AG10803 (cell line): ENCODE measurements around the gene TMEM140.

Experiments
- DNase-seq: peaks from one replicate; pipeline ENCODE4 v3.0.0; 2010; ENCODE audit warnings: low read depth
- H3K4me3 ChIP-seq: 2 replicates; pipeline ENCODE4 v1.5.1; 2011; ENCODE audit warnings: mild to moderate bottlenecking, low read length, control low read depth
- TF ChIP-seq, protein P1 (sequence below): conservative IDR thresholded peaks from 2 replicates; pipeline ENCODE4 v1.5.1; 2011; ENCODE audit warnings: mild to moderate bottlenecking, low read length, control low read depth, inconsistent platforms

The TMEM140 gene

DNA sequence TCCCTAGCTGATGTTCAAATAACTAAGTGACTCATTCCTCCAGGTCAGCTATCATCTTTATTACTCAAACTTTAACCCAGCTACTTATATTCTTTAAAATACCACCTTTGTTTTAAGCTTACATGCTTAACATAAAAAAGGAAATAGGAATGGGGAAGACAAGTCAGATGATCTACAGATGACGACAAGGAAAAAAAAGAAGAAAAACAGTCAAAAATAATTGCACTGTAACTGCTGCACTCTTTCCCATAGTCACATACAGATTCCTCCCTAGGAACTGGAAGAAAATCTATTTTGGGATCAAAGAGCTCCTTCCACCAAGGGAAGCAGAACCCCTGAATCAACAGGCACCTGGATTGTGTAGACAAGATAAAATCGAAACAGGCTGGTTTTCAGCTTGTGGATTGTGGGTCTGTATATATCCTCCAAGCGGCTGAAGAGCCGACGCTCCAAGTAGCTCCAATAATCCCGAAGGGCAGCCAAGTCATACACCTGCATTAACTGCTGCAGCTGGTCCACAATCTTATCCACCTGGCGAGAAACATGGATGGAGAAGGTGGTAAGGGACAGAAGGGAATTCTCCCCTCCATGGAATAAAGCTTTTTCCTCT lies 61.5 kb downstream of the TMEM140 start:
- no peak overlapping the region for H3K4me3 ChIP-seq
- TF ChIP-seq, protein P1, sequence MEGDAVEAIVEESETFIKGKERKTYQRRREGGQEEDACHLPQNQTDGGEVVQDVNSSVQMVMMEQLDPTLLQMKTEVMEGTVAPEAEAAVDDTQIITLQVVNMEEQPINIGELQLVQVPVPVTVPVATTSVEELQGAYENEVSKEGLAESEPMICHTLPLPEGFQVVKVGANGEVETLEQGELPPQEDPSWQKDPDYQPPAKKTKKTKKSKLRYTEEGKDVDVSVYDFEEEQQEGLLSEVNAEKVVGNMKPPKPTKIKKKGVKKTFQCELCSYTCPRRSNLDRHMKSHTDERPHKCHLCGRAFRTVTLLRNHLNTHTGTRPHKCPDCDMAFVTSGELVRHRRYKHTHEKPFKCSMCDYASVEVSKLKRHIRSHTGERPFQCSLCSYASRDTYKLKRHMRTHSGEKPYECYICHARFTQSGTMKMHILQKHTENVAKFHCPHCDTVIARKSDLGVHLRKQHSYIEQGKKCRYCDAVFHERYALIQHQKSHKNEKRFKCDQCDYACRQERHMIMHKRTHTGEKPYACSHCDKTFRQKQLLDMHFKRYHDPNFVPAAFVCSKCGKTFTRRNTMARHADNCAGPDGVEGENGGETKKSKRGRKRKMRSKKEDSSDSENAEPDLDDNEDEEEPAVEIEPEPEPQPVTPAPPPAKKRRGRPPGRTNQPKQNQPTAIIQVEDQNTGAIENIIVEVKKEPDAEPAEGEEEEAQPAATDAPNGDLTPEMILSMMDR: no peak
- DNase-seq: no peak

DNA sequence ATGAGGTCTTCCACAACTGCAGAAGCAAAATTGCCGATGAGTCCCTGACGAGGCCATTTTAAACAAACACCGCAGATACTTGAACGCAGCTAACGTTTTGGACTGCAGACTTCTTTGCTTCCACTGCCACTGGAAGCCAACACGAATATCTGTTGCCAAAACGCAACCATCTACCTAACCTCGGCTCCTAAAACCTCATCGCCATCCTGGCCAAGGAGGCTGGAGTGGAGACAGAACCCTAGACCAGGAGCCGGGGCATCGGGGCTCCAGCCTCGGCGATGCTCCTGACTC lies 63.0 kb downstream of the TMEM140 start:
- H3K4me3 ChIP-seq: peak overlapping the region; percentile 81
- TF ChIP-seq, protein P1: no peak
- DNase-seq: peak; percentile 25

DNA sequence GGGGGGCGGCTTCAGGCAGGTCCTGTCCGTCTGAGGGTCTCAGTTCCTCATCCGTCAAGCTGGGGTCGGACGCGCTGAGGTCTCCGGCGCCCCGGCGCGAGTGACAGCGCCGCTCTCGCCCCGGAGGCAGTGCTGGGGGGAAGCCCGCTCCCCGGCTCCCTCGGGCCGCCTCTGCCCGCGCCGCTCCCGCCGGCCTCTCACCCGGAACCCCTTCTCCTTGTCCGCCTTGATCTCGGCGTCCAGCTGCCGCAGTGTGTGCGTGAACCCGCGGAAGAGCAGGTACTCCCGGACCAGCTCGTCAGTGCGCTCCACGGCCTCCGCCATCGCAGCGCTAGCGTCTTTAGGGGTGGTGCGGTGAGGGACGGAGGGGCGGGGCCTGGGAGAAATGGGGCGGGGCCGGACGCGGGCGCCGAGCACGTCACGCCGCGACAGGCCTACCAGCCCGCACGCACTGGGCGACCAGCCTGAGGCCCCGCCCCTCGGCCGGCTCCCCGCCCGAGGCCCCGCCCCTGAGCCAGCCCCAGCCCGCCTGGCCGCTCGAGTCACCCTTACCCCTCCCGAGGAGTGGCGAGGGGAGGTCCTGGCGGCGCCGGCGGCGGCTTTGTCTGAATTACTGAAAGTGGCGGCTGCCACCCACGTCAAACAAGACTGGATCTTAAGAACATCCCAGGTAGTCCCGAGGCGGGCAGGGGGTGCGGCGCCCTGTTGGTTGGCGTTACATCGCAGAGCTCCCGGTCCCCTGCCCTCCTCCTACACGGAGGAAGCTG lies 63.5 kb downstream of the TMEM140 start, which contains the start of gene WDR91:
Gene WDR91 (minus strand): TSS at position 348 of the 767 bp plus-strand sequence. CDS start 24 bp downstream, at position 324.
- H3K4me3 ChIP-seq: peak within 1 kb of the TSS; percentile 84
- TF ChIP-seq, protein P1: no peak
- peak; percentile 87 for DNase-seq

DNA sequence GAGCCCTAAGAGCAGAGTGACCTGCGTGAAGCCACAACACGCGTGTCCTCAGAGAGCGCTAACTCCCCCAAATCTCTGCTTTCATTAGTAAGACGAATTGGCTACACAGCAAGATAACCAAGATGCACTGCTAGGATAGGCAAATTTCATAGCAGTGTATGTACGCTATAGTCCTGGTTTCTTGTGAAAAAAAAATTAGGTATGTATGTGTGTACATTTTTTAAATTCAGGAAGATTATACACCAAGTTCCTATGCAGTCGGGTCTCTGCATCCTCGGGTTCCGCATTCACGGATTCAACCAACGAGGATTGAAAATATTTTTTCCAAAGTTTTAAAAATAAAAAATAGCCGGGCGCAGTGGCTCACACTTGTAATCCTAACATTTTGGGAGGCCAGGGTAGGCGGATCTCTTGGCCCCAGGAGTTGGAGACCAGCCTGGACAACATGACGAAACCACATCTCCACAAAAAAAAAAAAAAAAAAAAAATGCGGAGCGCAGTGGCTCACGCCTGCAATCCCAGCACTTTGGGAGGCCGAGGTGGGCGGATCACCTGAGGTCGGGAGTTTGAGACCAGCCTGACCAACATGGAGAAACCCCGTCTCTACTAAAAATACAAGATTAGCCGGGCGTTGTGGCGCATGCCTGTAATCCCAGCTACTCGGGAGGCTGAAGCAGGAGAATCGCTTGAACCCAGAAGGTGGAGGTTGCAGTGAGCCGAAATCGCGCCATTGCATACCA lies 64.2 kb downstream of the TMEM140 start:
- peak overlapping the region; percentile 84 for H3K4me3 ChIP-seq
- peak; percentile 74 for DNase-seq

DNA sequence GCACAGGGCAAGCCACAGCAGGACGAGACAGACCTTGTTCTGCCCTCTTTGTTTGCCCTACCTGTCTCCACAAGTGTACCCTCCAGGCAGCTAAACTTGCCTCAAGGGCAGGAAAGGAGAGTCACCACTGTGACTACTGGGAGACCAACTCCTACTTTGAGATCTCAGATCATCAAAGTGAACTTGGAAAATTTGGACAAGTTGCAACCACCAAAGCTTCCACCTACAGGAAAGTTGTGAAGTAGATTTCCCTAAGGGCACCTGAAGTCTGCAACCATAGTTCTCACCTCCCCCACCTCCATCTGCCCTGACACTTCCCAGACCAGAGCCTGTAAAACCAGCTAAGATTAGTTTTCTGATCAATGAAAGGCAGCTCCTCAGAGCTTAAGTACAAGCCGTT lies 66.0 kb downstream of the TMEM140 start:
- DNase-seq: no peak
- TF ChIP-seq, protein P1: no peak
- H3K4me3 ChIP-seq: no peak overlapping the region

DNA sequence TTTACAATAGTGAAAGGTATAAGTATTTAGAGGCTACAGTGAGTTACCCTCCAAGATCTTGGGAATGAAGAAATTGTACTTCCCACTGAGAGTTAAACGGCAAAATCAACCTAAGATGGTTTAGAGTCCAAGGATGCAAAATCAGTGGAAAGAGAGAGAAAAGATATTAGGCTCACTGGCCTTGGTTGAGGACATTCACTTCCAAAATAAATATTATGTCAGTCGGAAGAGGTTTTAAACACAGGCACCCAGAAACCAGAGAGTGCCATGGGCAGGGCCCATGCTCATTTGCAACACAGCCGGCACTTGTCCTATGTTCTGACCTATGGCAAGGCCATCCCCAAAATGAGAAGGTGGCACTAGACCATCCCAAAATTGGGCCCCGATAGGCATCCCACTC lies 67.3 kb downstream of the TMEM140 start:
- H3K4me3 ChIP-seq: no peak overlapping the region
- TF ChIP-seq, protein P1: no peak
- no peak for DNase-seq

DNA sequence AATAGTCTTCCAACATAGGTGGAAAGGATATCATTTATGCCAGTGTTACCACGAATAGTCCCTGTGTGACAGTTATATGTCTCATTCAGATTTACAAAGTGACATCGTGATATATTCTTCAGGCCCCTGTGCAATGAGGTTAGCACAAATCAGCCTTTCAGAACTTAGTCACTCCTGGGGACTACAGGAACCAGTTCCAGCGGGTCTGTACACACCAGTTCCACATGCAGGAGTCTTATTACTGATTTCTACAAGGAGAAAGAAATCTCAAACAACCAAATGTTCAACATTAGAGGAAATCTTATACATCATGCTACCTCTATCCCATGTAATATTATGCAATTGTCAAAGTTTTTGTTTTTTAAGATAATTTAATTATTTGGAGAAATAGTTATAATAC lies 67.8 kb downstream of the TMEM140 start:
- TF ChIP-seq, protein P1: no peak
- H3K4me3 ChIP-seq: no peak overlapping the region
- DNase-seq: no peak
